Measurements from ENCODE around the gene FAM83E.

GRCh38 chr19:48613024-48613851 is 1.6 kb downstream of the FAM83E start:
- no peak for TF ChIP-seq CTCF (IDR thresholded peaks at IDR 0.05 in 4 of 5, conservative IDR thresholded peaks at IDR 0.05 in 1 of 5)
- TF ChIP-seq POLR2A (IDR thresholded peaks at IDR 0.05): peak; percentile 12 to 13
